Left lung (tissue), 14 donors: ENCODE data around the gene CCDC32. TPM values are rescaled to one million over a fixed set of nuclear protein-coding genes. Genes with fewer than 3 reads are reported as not detected.
A peak's percentile ranks its signal among the peaks of the same experiment; 100 is the strongest.

Experiments
- ATAC-seq: fragments of 200-7000 bp; cut with Tn5 transposase; one replicate; pipeline ENCODE4 v1.9.1; 2020; ENCODE audit warnings: moderate library complexity
- DNase-seq, 4 donors: peaks; one replicate each; pipeline ENCODE4 v3.0.0-alpha.2; 2013 to 2020
- H3K27ac ChIP-seq, 2 donors: fragments of 200-600 bp; sonication (generic) in 1 of 2; one replicate each; pipeline versions ENCODE4 v1.5.0 to v1.8.0; 2020 to 2021
- H3K27me3 ChIP-seq, 2 donors: fragments of 200-600 bp; sonication (generic) in 1 of 2; one replicate each; pipeline versions ENCODE4 v1.5.0 to v1.8.0; 2020 to 2021
- H3K36me3 ChIP-seq, 2 donors: fragments of 200-600 bp; sonication (generic) in 1 of 2; one replicate each; pipeline versions ENCODE4 v1.5.0 to v1.8.0; 2020 to 2021
- H3K4me1 ChIP-seq, 2 donors: fragments of 200-600 bp; one replicate each; pipeline ENCODE4 v1.8.0; 2021
- H3K4me3 ChIP-seq, 2 donors: fragments of 200-600 bp; sonication (generic) in 1 of 2; one replicate each; pipeline versions ENCODE4 v1.5.0 to v1.8.0; 2020 to 2021; ENCODE audit warnings: mild to moderate bottlenecking in 1 of 2
- H3K9me3 ChIP-seq, 2 donors: fragments of 200-600 bp; sonication (generic) in 1 of 2; one replicate each; pipeline versions ENCODE4 v1.5.0 to v1.8.0; 2020 to 2021
- intact Hi-C, 2 donors: fragments of 100-400 bp; cut with DNase I; formaldehyde crosslinking; loops; one replicate each; pipeline versions ENCODE4 v1.11.2 to v1.14.2; 2022
- long read RNA-seq, 12 donors: library from polyadenylated mRNA in 2 of 12; unstranded in 2 of 12; transcript quantifications; one replicate each; pipeline ENCODE4 v2.0.0 and lab custom pipeline, GENCODE V29; 2019 to 2026
- polyA plus RNA-seq, 6 donors: library from polyadenylated mRNA; unstranded; fragments of 120-200 nt; gene quantifications; one replicate each; pipeline ENCODE4 v1.2.1, GENCODE V29; 2013; ENCODE audit not compliant: insufficient read length in 6 of 6
- total RNA-seq, 2 donors: library from RNA; stranded (reverse); fragmentation: NEBNext Ultra II Directional; extraction: Animal tissue kit (Norgen Biotek cat#: 25700); gene quantifications; one replicate each; pipeline ENCODE4 v1.2.1, GENCODE V29; 2021
- TF ChIP-seq, protein P1 (sequence below), 2 donors: fragments of 200-600 bp; sonication (generic) in 1 of 2; IDR thresholded peaks; one replicate each; pipeline versions ENCODE4 v1.5.0 to v1.8.0; 2021; ENCODE audit warnings: antibody characterized with exemption in 2 of 2
- donor health status: DM: no; HTN: yes; CAD: no.
- donor health status: DM: no; HTN: no; CAD: no.

CCDC32 gene
- total RNA-seq, result 10 to 100 TPM; 19.4 to 29.5 TPM
- polyA plus RNA-seq, result 10 to 100 TPM; 27.9 to 31.6 (median 29.0) TPM
- long read RNA-seq, donor 1, transcript CCDC32-202 (4 exons, 1,519 nt), result major isoform, 11 of 15 reads
- long read RNA-seq, donor 1, partial matches to known transcripts, result 0 of 15 reads
- long read RNA-seq, donor 1, other reads (novel, unspliced or antisense), result 0 of 15 reads
- long read RNA-seq, donor 2, transcript CCDC32-202 (4 exons, 1,519 nt), result major isoform, 8 of 15 reads
- long read RNA-seq, donor 2, partial matches to known transcripts, result 5 of 15 reads
- long read RNA-seq, donor 2, other reads (novel, unspliced or antisense), result 0 of 15 reads
- long read RNA-seq, donor 3, transcript CCDC32-202 (4 exons, 1,519 nt), result major isoform, 7 of 7 reads
- long read RNA-seq, donor 3, partial matches to known transcripts, result 0 of 7 reads
- long read RNA-seq, donor 3, other reads (novel, unspliced or antisense), result 0 of 7 reads
- long read RNA-seq, donor 4, transcript CCDC32-202 (4 exons, 1,519 nt), result major isoform, 17 of 29 reads
- long read RNA-seq, donor 4, partial matches to known transcripts, result 5 of 29 reads
- long read RNA-seq, donor 4, other reads (novel, unspliced or antisense), result 5 of 29 reads
- long read RNA-seq, donor 5, transcript CCDC32-202 (4 exons, 1,519 nt), result major isoform, 6 of 36 reads
- long read RNA-seq, donor 5, partial matches to known transcripts, result 27 of 36 reads
- long read RNA-seq, donor 5, other reads (novel, unspliced or antisense), result 0 of 36 reads
- long read RNA-seq, donor 6, transcript CCDC32-202 (4 exons, 1,519 nt), result major isoform, 9 of 11 reads
- long read RNA-seq, donor 6, partial matches to known transcripts, result 0 of 11 reads
- long read RNA-seq, donor 6, other reads (novel, unspliced or antisense), result 0 of 11 reads
- long read RNA-seq, donor 7, partial matches to known transcripts, result 0 of 5 reads
- long read RNA-seq, donor 7, other reads (novel, unspliced or antisense), result 0 of 5 reads
- long read RNA-seq, donor 8, transcript CCDC32-202 (4 exons, 1,519 nt), result major isoform, 5 of 5 reads
- long read RNA-seq, donor 8, partial matches to known transcripts, result 0 of 5 reads
- long read RNA-seq, donor 8, other reads (novel, unspliced or antisense), result 0 of 5 reads
- long read RNA-seq, donor 9, result 0 reads
- long read RNA-seq, donor 10, transcript CCDC32-202 (4 exons, 1,519 nt), result major isoform, 34 of 46 reads
- long read RNA-seq, donor 10, partial matches to known transcripts, result 3 of 46 reads
- long read RNA-seq, donor 10, other reads (novel, unspliced or antisense), result 7 of 46 reads
- long read RNA-seq, donor 11, result 0 reads
- long read RNA-seq, donor 12, partial matches to known transcripts, result 0 of 2 reads
- long read RNA-seq, donor 12, other reads (novel, unspliced or antisense), result 0 of 2 reads

- intact Hi-C loops, result no loop called here
- Histone ChIP-seq H3K9me3 (no peaks in the 10 kb centered on the region), H3K4me3 (peak within 1 kb of the TSS; percentile 70 to 82), H3K36me3 (peaks cover 0 to 25% of the 10 kb centered on the region in 2 donors), H3K4me1 (peaks cover 4 to 33% of the 10 kb centered on the region in 2 donors), H3K27ac (peak within 1 kb of the TSS; percentile 90 to 95), H3K27me3 (no peaks in the 10 kb centered on the region)
- TF ChIP-seq, protein P1, sequence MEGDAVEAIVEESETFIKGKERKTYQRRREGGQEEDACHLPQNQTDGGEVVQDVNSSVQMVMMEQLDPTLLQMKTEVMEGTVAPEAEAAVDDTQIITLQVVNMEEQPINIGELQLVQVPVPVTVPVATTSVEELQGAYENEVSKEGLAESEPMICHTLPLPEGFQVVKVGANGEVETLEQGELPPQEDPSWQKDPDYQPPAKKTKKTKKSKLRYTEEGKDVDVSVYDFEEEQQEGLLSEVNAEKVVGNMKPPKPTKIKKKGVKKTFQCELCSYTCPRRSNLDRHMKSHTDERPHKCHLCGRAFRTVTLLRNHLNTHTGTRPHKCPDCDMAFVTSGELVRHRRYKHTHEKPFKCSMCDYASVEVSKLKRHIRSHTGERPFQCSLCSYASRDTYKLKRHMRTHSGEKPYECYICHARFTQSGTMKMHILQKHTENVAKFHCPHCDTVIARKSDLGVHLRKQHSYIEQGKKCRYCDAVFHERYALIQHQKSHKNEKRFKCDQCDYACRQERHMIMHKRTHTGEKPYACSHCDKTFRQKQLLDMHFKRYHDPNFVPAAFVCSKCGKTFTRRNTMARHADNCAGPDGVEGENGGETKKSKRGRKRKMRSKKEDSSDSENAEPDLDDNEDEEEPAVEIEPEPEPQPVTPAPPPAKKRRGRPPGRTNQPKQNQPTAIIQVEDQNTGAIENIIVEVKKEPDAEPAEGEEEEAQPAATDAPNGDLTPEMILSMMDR (IDR thresholded peaks at IDR 0.05), result no peak
- DNase-seq (peak; percentile 96 to 99 (median 99)), ATAC-seq (peak; percentile 96)
Observed at GRCh38 chr15:40564591-40565332, at the start of gene CCDC32. Gene CCDC32, minus strand, starts transcription at chr15:40565042. Its CDS starts 2,027 bp downstream, at chr15:40563015.

GRCh38 chr15:40613080-40613479, 48.2 kb upstream of the CCDC32 start:
- TF ChIP-seq, protein P1 (IDR thresholded peaks at IDR 0.05), result no peak
- intact Hi-C loops, result no loop called here
- H3K4me3 ChIP-seq, result no peak overlapping the region
- H3K27ac ChIP-seq, result no peak overlapping the region
- no peaks in the 10 kb centered on the region for H3K36me3 ChIP-seq
- ATAC-seq (no peak), DNase-seq (no peak)
- H3K9me3 ChIP-seq, result no peaks in the 10 kb centered on the region
- H3K27me3 ChIP-seq, result no peaks in the 10 kb centered on the region
- H3K4me1 ChIP-seq, result peaks cover 0 to 2% of the 10 kb centered on the region in 2 donors

GRCh38 chr15:40603935-40604334, 39.1 kb upstream of the CCDC32 start:
- Histone ChIP-seq H3K27me3 (no peaks in the 10 kb centered on the region), H3K36me3 (peaks cover 0 to 6% of the 10 kb centered on the region in 2 donors), H3K27ac (no peak overlapping the region), H3K9me3 (no peaks in the 10 kb centered on the region), H3K4me1 (no peaks in the 10 kb centered on the region), H3K4me3 (no peak overlapping the region)
- ATAC-seq, result no peak
- no peak for DNase-seq
- intact Hi-C loops, result no loop called here
- TF ChIP-seq, protein P1 (IDR thresholded peaks at IDR 0.05), result no peak

DNA sequence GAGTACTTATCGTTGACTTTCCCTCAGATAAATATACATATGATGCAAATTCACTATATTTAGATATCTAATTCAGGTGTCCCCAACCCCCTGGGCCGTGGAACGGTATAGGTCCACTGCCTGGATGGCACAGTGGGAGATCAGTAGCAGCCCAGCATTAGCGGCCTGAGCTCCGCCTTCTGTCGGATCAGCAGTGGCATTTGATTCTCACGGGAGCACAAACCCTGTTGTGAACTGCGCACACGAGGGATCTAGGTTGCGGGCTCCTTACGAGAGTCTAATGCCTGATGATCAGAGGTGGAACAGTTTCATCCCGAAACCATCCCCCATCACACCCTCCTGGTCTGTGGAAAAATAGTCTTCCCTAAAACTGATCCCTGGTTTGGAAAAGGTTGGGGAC, 36.1 kb upstream of the CCDC32 start:
- no peaks in the 10 kb centered on the region for H3K27me3 ChIP-seq
- H3K4me1 ChIP-seq, result no peaks in the 10 kb centered on the region
- no peaks in the 10 kb centered on the region for H3K36me3 ChIP-seq
- H3K4me3 ChIP-seq, result no peak overlapping the region
- DNase-seq, result no peak
- TF ChIP-seq, protein P1 (IDR thresholded peaks at IDR 0.05), result no peak
- H3K27ac ChIP-seq, result no peak overlapping the region
- no peaks in the 10 kb centered on the region for H3K9me3 ChIP-seq
- intact Hi-C loops, result no loop called here
- no peak for ATAC-seq
